ENCODE measurements around the gene KCNH1. TPM values are rescaled to one million over a fixed set of nuclear protein-coding genes. Genes with fewer than 3 reads are reported as not detected.

Gene KCNH1
- total and polyA plus RNA-seq, 2 of the 4 experiments (the other 2 are of a cell fraction), result 0.27 to 0.54 TPM

GRCh38 chr1:210747112-210747511 is 386.8 kb downstream of the KCNH1 start:
- CTCF ChIA-PET, result no interaction called here
- no peak overlapping the region for H3K4me2 ChIP-seq (ENCODE audit: low read depth, low read length)
- ATAC-seq (ENCODE audit: low read depth), result no peak

More at GRCh38 chr1:210747112-210747511, 386.8 kb downstream of the KCNH1 start:
- no peak for TF ChIP-seq CHD1 (IDR thresholded peaks at IDR 0.05; ENCODE audit: low read depth, low read length)
- no peak for TF ChIP-seq FOS (IDR thresholded peaks at IDR 0.05; ENCODE audit: low read depth, low read length)
- no peak for TF ChIP-seq USF2 (IDR thresholded peaks at IDR 0.05; ENCODE audit: low read depth, low read length)
- TF ChIP-seq NFE2L2 (IDR thresholded peaks at IDR 0.05; ENCODE audit: low read depth, low read length), result no peak
- no peak for TF ChIP-seq BHLHE40 (IDR thresholded peaks at IDR 0.05; ENCODE audit: low read depth, low read length)
- no peak for TF ChIP-seq CEBPB (IDR thresholded peaks at IDR 0.05; ENCODE audit: low read depth, low read length)
- no peak for TF ChIP-seq CTCF (conservative IDR thresholded peaks at IDR 0.05; ENCODE audit: low read depth, low read length)
- no peak for TF ChIP-seq MAZ (IDR thresholded peaks at IDR 0.05; ENCODE audit: borderline replicate concordance, low read depth, low read length)
- TF ChIP-seq RFX5 (IDR thresholded peaks at IDR 0.05; ENCODE audit: low read depth, low read length), result no peak
- Histone ChIP-seq H2AFZ (replicated peaks; ENCODE audit: low read length, poor library complexity) (no peak overlapping the region), H3K23ac (ENCODE audit: low read depth, low read length) (no peak overlapping the region), H3K9me1 (ENCODE audit: insufficient read depth, low read length) (no peaks in the 10 kb centered on the region), H3K27me3 (ENCODE audit: control insufficient read depth, insufficient read depth, low read length) (no peaks in the 10 kb centered on the region), H3K9me3 (ENCODE audit: control insufficient read depth, insufficient read depth, low read length) (no peaks in the 10 kb centered on the region), H2BK5ac (ENCODE audit: low read depth, low read length, poor library complexity, severe bottlenecking) (no peak overlapping the region), H2BK120ac (ENCODE audit: low read depth, low read length) (no peak overlapping the region), H3K9ac (ENCODE audit: low read depth, low read length) (no peak overlapping the region), H3K18ac (ENCODE audit: low read depth, low read length) (no peak overlapping the region), H3K4me1 (ENCODE audit: control insufficient read depth, insufficient read depth, low read length) (no peaks in the 10 kb centered on the region), H3K27ac (ENCODE audit: insufficient read depth, low read length) (no peak overlapping the region), H3K56ac (ENCODE audit: extremely low read depth, insufficient read depth, low read length) (no peak overlapping the region), H3K4me3 (ENCODE audit: insufficient read depth, low read depth, low read length) (no peak overlapping the region), H3K79me1 (ENCODE audit: low read depth in 1 of 2, low read length in 2 of 2) (no peaks in the 10 kb centered on the region), H2AK5ac (ENCODE audit: low read depth, low read length) (no peak overlapping the region), H3K36me3 (ENCODE audit: control insufficient read depth, insufficient read depth, low read length) (no peaks in the 10 kb centered on the region), H4K20me1 (ENCODE audit: insufficient read depth, low read length) (no peaks in the 10 kb centered on the region), H2AK9ac (replicated peaks; ENCODE audit: low read depth, low read length, poor library complexity) (no peak overlapping the region), H3K14ac (replicated peaks; ENCODE audit: low read depth, low read length) (no peak overlapping the region), H3K4ac (ENCODE audit: low read depth, low read length) (no peak overlapping the region), H4K8ac (ENCODE audit: low read depth in 2 of 2, low read length in 2 of 2) (no peak overlapping the region), H4K5ac (ENCODE audit: low read depth, low read length) (no peak overlapping the region), H4K91ac (ENCODE audit: insufficient read depth, low read depth, low read length) (no peak overlapping the region), H2BK15ac (ENCODE audit: low read depth, low read length) (no peak overlapping the region), H2BK20ac (ENCODE audit: low read depth, low read length) (no peak overlapping the region)
- POLR2A ChIA-PET (ENCODE audit: unreplicated experiment), result no interaction called here
- in situ Hi-C loops (cut with MboI; ENCODE audit: low sequenced_read_pairs), result no loop called here
- dilution Hi-C loops (cut with HindIII; ENCODE audit: low sequenced_read_pairs, unreplicated experiment), result no loop called here
- no peak for DNase-seq
- intact Hi-C loops (cut with micrococcal nuclease), result no loop called here
- no CpG with 5 or more reads among the region's 3 CpGs for WGBS, 2 experiments (ENCODE audit: extremely low coverage in 2 of 2, insufficient read length in 1 of 2)
- BruUV-seq (replicated peaks), result no TSS peak
